Fibroblast of lung (primary cell): ENCODE results near the gene OR2T6. TPM values are rescaled to one million over a fixed set of nuclear protein-coding genes. Genes with fewer than 3 reads are reported as not detected.
"Not testable (repeated sequence)": the region's sequence is repeated elsewhere in the genome, so short reads cannot be mapped to it uniquely, and the experiment has no call there.

Experiments used
- DNase-seq, 2 donors: peaks; one replicate each; pipeline versions ENCODE4 v3.0.0 to v3.0.0-alpha.2; 2010; ENCODE audit warnings: low read depth in 2 of 2
- H2AFZ ChIP-seq: 2 replicates; pipeline ENCODE4 v1.5.1; 2012; ENCODE audit warnings: low read length, control low read depth, inconsistent platforms
- H3K27ac ChIP-seq: 2 replicates; pipeline ENCODE4 v1.5.1; 2011; ENCODE audit warnings: low read length, control low read depth; ENCODE audit not compliant: insufficient read depth
- H3K27me3 ChIP-seq: 2 replicates; pipeline ENCODE4 v1.5.1; 2011; ENCODE audit warnings: mild to moderate bottlenecking, low read length; ENCODE audit not compliant: control insufficient read depth, insufficient read depth
- H3K36me3 ChIP-seq: 2 replicates; pipeline ENCODE4 v1.5.1; 2011; ENCODE audit warnings: low read length; ENCODE audit not compliant: control insufficient read depth, insufficient read depth
- H3K4me1 ChIP-seq: 2 replicates; pipeline ENCODE4 v1.5.1; 2011; ENCODE audit warnings: low read length; ENCODE audit not compliant: control insufficient read depth, insufficient read depth; ENCODE audit errors: extremely low read depth
- H3K4me2 ChIP-seq: 2 replicates; pipeline ENCODE4 v1.5.1; 2011; ENCODE audit warnings: low read length, control low read depth; ENCODE audit not compliant: insufficient read depth; ENCODE audit errors: extremely low read depth
- H3K4me3 ChIP-seq, 4 experiments: fragments of 200-600 bp in 1 of 4; sonication (generic) in 1 of 4; replicated peaks in 1 of 4; 2 replicates each; pipeline ENCODE4 v1.5.1; 2011 to 2016; ENCODE audit warnings: low read length in 4 of 4, low read depth in 3 of 4, mild to moderate bottlenecking in 3 of 4, control low read depth in 2 of 4, inconsistent platforms in 1 of 4, mixed read lengths in 1 of 4; ENCODE audit not compliant: insufficient read depth in 1 of 4; ENCODE audit errors: control extremely low read depth in 1 of 4
- H3K79me2 ChIP-seq: 2 replicates; pipeline ENCODE4 v1.5.1; 2012; ENCODE audit warnings: mild to moderate bottlenecking, low read length, inconsistent platforms; ENCODE audit not compliant: control insufficient read depth, insufficient read depth
- H3K9ac ChIP-seq: 2 replicates; pipeline ENCODE4 v1.5.1; 2011; ENCODE audit warnings: mild to moderate bottlenecking, low read length, control low read depth; ENCODE audit not compliant: insufficient read depth
- H3K9me3 ChIP-seq: 2 replicates; pipeline ENCODE4 v1.5.1; 2012; ENCODE audit warnings: low read depth, low read length; ENCODE audit not compliant: control insufficient read depth, insufficient read depth
- H4K20me1 ChIP-seq: 2 replicates; pipeline ENCODE4 v1.5.1; 2011; ENCODE audit warnings: low read length; ENCODE audit not compliant: control insufficient read depth, insufficient read depth; ENCODE audit errors: extremely low read depth
- EZH2 ChIP-seq: IDR thresholded peaks from 2 replicates; pipeline ENCODE4 v1.5.1; 2012; ENCODE audit warnings: low read length, control low read depth, mild to moderate bottlenecking; ENCODE audit errors: missing control alignments
- polyA plus RNA-seq, 2 donors: library from polyadenylated mRNA; depleted of rRNA in 1 of 2; stranded (reverse) in 1 of 2; unstranded in 1 of 2; fragments of >200 nt; gene quantifications; 2 replicates each; pipeline ENCODE4 v1.2.1, GENCODE V29; 2011 to 2012; ENCODE audit warnings: missing spikeins in 1 of 2
- total RNA-seq: library from RNA; depleted of rRNA; stranded (reverse); fragments of >200 nt; gene quantifications from 2 replicates; pipeline ENCODE4 v1.2.1, GENCODE V29; 2014
- TF ChIP-seq, protein P1 (sequence below), 2 donors: IDR thresholded peaks in 1 of 2; conservative IDR thresholded peaks in 1 of 2; 1 replicate in 1 of 2; 2 replicates in 1 of 2; pipeline ENCODE4 v1.5.1; 2011 to 2012; ENCODE audit warnings: low read length in 2 of 2, control low read depth in 1 of 2, inconsistent platforms in 1 of 2, low read depth in 1 of 2, mild to moderate bottlenecking in 1 of 2

OR2T6 gene
- total and polyA plus RNA-seq, 2 donors (not counting 1 experiment from before 2014, with no cell fraction given), result not detected

DNA sequence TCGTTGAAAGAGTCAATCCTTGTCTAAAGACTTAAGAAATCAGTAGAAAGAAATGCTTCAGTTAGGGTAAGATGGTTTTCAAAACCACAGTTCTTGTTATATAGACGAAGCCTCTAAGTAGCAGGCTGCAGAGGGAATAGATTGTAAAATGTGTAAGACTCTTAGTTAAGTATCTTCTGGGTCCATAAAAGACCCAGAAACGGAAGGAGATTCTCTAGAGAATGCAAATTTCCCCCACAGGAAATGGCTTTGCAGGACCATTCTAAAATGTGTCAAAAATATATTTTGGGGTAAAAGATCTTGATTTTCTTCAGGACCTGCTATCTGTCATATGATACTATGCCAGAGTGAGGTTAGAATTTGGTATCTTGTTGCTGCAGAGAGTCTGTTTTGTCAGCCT, 40.7 kb downstream of the OR2T6 start:
- TF ChIP-seq, protein P1, sequence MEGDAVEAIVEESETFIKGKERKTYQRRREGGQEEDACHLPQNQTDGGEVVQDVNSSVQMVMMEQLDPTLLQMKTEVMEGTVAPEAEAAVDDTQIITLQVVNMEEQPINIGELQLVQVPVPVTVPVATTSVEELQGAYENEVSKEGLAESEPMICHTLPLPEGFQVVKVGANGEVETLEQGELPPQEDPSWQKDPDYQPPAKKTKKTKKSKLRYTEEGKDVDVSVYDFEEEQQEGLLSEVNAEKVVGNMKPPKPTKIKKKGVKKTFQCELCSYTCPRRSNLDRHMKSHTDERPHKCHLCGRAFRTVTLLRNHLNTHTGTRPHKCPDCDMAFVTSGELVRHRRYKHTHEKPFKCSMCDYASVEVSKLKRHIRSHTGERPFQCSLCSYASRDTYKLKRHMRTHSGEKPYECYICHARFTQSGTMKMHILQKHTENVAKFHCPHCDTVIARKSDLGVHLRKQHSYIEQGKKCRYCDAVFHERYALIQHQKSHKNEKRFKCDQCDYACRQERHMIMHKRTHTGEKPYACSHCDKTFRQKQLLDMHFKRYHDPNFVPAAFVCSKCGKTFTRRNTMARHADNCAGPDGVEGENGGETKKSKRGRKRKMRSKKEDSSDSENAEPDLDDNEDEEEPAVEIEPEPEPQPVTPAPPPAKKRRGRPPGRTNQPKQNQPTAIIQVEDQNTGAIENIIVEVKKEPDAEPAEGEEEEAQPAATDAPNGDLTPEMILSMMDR (conservative IDR thresholded peaks at IDR 0.05 in 1 of 2, IDR thresholded peaks at IDR 0.05 in 1 of 2; ENCODE audit: low read depth in 1 of 2, low read length in 2 of 2), result no peak
- TF ChIP-seq EZH2, result no peak
- Histone ChIP-seq H3K36me3 (no peaks in the 10 kb centered on the region), H3K27me3 (no peaks in the 10 kb centered on the region), H3K9ac (no peak overlapping the region), H3K27ac (no peak overlapping the region), H4K20me1 (no peaks in the 10 kb centered on the region), H3K4me2 (no peak overlapping the region), H3K79me2 (no peaks in the 10 kb centered on the region), H3K9me3 (no peaks in the 10 kb centered on the region), H3K4me3 (no peak overlapping the region), H3K4me1 (no peaks in the 10 kb centered on the region), H2AFZ (no peak overlapping the region)
- DNase-seq, result no peak

DNA sequence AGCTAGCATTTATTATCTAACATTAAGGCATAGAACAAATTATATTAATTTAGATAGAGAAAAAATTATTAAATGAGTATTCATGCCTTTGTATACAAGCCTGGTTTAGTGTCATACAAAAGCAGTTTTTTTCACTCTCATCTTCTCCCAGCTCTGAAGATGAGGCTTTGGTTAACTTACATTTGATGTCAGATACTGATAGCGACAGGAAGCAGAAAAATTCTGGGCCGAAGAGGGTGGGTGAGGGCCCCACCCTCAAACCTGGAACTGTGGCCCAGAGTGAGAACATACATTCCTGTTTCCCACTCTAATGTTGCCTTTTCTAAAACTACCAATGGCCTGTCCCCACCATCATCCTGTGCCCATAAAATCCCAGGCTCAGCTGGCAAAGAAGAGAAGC, 42.3 kb downstream of the OR2T6 start:
- TF ChIP-seq, protein P1 (conservative IDR thresholded peaks at IDR 0.05 in 1 of 2, IDR thresholded peaks at IDR 0.05 in 1 of 2; ENCODE audit: low read depth in 1 of 2, low read length in 2 of 2), result no peak
- TF ChIP-seq EZH2, result no peak
- no peaks in the 10 kb centered on the region for H3K79me2 ChIP-seq
- H3K9ac ChIP-seq, result no peak overlapping the region
- no peaks in the 10 kb centered on the region for H3K27me3 ChIP-seq
- H2AFZ ChIP-seq, result no peak overlapping the region
- no peak overlapping the region for H3K4me2 ChIP-seq
- H4K20me1 ChIP-seq, result no peaks in the 10 kb centered on the region
- H3K4me1 ChIP-seq, result no peaks in the 10 kb centered on the region
- DNase-seq, result no peak
- no peak overlapping the region for H3K27ac ChIP-seq
- H3K9me3 ChIP-seq, result no peaks in the 10 kb centered on the region
- no peaks in the 10 kb centered on the region for H3K36me3 ChIP-seq
- no peak overlapping the region for H3K4me3 ChIP-seq

DNA sequence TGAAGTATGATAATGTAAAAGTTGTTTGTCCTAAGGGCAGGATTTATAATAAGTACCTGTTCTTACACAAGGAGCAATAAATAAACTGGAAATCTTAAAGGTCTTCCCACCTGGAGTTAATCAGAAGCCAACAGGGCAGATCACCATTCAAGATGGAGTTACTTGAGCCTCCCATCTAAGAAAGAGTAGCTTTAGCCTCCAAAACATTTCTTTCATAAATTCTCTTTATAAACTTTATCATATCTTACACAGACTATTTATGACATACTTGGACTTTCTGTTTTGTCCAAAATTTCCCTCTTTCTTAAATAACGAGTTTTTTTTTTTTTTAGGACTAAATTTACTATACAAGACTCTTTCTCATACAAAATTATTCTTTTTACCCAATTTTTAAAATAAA, 45.8 kb downstream of the OR2T6 start:
- H3K4me2 ChIP-seq, result no peak overlapping the region
- H3K4me1 ChIP-seq, result no peaks in the 10 kb centered on the region
- H3K27me3 ChIP-seq, result no peaks in the 10 kb centered on the region
- peak in 1 of 2 donors; percentile 3 for DNase-seq
- H3K4me3 ChIP-seq, result no peak overlapping the region
- no peak overlapping the region for H3K27ac ChIP-seq
- no peak overlapping the region for H3K9ac ChIP-seq
- H4K20me1 ChIP-seq, result no peaks in the 10 kb centered on the region
- H3K36me3 ChIP-seq, result no peaks in the 10 kb centered on the region
- TF ChIP-seq EZH2, result no peak
- TF ChIP-seq, protein P1 (conservative IDR thresholded peaks at IDR 0.05 in 1 of 2, IDR thresholded peaks at IDR 0.05 in 1 of 2; ENCODE audit: low read depth in 1 of 2, low read length in 2 of 2), result no peak
- H3K9me3 ChIP-seq, result no peaks in the 10 kb centered on the region
- no peak overlapping the region for H2AFZ ChIP-seq
- H3K79me2 ChIP-seq, result no peaks in the 10 kb centered on the region

DNA sequence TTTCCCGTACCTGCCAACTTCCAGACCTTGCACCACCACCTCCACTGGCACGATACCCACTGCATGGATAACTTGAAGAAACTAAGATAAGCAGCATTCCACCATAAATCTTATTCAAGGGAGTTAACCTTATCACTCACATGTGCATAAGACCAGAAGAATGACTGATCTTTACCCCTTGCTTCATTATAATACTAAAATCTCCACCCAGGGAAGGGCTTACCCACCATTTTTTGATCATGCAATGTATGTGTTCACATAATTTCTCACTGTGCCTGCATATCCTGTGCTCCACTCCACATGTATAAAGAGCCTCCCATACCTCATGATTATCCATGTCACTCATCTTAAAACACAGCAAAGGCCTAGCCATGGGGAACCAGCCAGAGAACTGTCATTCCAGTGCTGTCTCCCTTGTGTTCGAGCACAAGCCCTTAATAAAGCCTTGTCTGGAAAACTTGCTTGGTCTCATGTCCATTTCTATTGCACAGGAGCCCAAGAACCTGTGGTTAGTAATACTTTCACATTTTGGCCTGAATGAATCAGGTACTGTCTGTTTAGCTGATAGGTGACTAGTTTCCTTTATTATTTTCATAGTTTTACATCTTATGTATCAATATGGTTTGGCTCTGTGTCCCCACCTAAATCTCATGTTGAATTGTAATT, 52.1 kb downstream of the OR2T6 start:
- not testable (repeated sequence) for H3K4me2 ChIP-seq, H3K79me2 ChIP-seq, H3K27ac ChIP-seq, H3K4me3 ChIP-seq, H3K27me3 ChIP-seq, H3K36me3 ChIP-seq, H3K4me1 ChIP-seq, H3K9me3 ChIP-seq, H3K9ac ChIP-seq, H2AFZ ChIP-seq, DNase-seq, H4K20me1 ChIP-seq

DNA sequence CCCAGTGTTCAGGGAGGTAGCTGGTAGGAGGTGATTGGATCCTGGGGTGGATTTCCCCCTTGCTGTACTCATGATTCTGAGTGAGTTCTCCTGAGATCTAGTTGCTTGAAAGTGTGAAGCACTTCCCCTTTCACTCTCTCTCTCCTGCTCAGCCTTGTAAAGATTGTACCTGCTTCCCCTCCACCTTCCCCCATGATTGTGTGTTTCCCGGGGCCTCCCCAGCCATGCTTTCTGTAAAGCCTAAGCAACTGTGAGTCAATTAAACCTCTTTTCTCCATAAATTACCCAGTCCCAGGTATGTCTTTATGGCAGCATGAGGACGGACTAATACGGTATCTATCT, 52.6 kb downstream of the OR2T6 start:
- H3K4me3 ChIP-seq, DNase-seq, H3K4me2 ChIP-seq, H3K9ac ChIP-seq, H3K79me2 ChIP-seq, H3K27me3 ChIP-seq, H2AFZ ChIP-seq, H3K9me3 ChIP-seq, H3K36me3 ChIP-seq, H4K20me1 ChIP-seq, H3K27ac ChIP-seq, H3K4me1 ChIP-seq: not testable (repeated sequence)
